HG03039 (cell line): ENCODE measurements around the gene PTPN20.

ENCODE experiments used
- ATAC-seq: cut with Tn5 transposase; IDR thresholded peaks from one replicate; pipeline ENCODE4 v1.9.1; 2021; ENCODE audit warnings: mild to moderate bottlenecking, moderate library complexity; ENCODE audit not compliant: unreplicated experiment

The PTPN20 gene

DNA sequence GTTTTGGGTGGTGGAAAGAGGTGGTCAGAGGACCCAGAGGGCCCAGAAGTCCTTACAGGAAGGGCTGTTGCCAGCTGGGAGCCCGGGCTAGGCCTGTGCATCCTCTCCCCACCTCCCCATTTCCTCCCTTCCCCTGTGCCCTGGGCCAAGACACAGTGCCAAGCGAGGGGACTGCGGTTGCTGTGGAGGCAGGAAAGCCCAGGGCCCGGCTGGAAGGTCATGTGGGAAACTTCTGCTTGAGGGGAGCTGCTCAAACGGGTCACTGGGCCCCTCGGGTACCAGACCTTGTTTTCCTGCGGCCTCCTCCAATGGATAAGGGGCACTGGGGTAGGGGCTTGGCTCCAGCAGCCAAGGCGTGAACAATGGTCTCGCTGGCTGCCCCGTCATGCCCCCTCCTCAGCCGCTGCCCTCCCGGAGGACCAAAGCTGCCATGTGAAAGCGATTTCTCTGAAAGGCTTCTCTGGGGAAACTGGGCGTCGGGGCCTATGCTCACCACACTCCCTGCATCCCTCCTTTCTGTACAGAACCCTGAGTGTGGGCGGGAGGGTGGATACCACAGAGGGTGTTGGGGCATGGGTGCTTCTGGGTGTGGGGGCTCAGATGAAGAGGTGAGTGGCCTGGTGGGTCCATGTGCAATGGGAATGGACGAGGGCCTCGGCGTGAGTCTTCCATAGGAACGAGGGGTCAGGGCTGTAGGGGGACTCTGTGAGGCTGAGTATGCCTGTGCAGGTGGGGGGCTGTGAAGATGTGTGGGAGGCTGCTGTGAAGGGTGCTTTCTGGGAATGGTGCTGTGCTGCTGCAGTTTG, 135.3 kb downstream of the PTPN20 start:
- ATAC-seq, result no peak

DNA sequence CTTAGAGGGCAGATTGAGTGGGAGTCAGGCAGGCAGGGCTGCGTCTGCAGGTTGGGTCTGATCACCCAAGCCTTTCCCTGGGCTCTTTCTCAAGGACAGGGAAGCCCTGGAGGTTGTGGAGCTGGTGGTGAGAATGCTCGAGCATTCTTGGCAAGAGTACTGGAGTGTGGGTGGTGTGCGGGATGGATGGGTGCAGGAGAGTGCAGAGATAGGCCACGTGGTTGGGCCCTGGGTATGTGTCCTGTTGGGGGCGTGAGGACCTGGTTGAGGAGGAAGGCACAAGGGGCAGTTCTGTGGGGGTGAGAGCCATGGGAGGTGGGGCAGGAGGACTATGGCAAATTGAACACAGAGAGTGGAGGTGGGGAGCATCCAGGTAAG, 135.9 kb downstream of the PTPN20 start:
- ATAC-seq, result no peak

DNA sequence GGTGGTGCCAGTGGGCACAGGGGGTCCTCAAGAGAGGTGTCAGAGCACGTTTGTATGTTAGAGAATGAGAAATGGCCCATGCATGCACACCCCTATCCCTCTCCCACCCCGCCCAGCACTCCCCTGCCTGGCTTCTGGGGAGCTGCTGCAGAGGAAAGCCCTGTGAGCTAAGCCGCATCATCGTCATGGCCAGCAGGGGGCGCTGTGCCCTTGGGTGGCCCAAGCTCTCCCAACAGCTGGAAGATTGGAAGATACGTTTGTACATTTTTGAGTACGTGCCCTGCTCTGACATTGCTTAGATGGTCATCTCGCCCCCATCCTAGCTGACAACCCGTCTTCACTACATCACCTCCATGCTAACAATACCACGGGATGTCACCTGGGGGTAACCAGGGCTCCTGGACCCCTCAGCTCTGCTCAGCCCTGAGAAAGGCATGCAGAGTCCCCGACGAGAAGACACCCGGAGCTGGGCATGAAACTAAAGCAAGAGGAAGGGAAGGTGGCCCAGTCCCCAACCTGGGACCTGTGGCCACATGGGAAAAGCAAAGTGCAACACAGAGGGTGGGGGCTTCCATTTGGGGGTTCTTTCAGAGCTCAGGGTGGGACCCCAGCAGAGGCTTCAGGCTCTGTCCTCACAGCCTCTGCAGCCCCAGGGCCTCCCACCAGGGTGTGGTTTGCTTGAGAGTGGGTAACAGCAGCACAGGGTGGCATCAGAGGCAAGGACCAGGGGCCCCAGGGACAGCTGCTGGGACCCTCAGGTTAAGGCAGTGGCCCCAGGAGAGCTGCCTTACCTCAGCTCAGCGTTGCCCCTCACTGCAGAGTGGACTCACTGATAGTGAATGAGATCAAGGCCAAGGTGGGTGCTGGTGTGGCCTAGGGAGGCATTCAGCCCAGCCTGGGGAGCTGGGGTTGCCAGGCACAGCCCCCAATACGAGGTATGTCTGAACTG, 136.6 kb downstream of the PTPN20 start:
- no peak for ATAC-seq

DNA sequence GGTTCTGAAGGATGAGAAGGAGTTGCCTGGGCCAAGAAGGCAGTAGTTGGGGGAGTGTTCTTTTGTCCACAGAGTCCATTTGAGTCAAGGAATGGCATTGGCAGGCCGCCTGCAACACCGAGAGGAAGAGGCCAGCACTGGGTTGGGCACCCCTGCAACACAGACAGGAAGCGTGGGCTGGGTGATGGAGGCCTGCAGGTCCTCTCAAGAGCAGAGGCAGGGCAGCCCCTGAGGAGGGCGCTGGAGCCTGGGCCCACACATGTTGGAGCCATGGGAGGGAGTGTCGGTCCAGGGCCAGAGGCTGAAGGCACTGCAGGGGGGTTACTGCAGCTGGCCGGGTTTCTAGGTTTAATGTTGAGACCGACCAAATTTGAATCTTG, 137.3 kb downstream of the PTPN20 start:
- ATAC-seq, result no peak

DNA sequence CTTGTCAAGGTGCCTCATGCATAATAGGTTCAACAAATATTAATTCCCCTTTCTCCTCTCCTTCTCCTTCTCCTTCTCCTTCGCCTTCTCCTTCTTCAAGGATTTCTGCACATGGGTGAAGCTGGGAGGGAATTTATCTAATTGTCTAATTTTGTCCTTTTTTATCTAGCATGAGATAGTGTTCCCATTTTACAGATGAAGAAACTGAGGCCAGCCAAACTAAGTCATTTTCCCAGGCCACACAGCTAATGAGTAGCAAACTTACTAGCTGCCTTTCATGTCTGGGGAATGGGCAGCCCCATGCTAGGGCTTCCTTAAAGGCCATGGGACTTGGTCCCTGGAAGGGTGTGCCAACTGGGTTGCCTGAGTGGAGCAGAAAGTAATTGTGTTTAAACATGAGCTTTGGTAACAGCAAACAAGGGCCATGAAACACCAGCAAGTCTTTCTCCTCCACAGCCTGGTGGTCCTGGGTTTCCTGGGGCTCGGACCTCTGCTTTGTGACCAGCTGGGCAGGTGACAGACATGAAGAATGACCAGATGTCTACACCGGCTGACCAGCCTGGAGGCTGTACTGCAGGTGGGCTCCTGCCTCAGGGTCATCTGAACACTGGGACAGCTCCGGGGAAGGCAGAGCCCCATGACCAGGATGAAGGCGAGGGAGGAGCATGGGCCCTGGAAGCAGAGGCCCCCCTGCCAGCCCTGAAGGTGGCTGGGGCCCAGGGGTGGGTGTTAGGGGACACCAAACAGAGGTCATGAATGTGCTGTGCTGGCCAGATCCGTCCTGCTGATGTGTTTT, 138.0 kb downstream of the PTPN20 start:
- ATAC-seq, result no peak

DNA sequence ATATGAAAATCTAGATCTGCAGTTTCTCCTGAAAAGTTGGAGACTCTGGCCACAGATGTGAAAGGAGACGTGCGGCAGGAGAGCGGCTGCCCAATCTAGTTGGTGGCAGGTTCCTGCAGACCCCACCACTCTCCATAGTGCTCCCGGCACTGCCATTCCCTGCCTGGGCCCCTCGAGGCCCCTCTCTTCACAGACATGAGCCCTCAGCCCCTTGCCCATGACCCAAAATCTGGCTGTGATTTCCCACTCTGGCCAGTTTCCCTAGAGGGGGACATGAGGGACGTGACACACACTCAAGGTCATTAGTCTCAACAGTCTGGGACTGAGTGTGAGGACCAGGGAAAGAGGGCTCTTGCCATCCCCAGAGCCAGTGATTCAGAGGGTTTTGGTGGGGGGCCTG, 138.7 kb downstream of the PTPN20 start:
- no peak for ATAC-seq

DNA sequence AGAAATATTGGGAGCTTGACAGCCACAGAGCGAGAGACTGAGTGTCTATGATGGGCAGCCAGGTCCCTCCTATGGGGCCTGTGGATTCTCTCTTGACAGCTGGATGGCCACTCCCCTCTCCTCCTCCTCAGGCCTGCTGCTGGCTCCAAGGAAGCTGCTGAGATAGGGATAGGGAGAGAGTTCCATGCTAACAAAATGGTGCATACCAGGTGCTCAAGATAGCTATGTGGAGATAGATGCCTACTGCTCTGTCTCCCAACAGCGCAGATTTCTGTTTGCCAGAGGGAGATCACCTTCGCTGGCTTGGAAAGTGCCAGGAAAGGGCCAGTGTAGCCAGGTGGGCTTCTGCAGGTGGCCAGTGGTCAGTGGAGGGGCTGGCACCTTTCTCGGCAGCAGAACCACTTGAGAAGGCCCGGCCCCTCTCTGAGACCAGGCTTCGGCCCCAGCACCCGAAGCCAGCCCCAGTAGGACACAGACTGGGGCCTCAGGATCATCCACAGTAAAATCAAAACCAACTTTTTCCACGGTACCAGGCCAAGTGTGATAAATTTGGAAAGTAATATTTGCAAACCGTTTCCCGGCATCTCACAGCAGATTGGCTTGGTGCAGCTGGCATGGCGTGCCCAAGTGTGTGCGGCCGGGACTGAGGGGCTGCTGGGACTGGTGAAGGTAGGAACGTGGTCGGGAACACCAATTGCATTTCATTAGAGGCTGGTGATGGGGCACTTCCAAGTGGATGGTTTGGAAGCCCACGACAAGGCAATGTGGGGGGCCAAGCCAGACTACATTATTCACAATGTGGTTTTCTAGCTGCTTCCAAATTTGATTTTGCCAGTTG, 139.6 kb downstream of the PTPN20 start:
- ATAC-seq, result no peak

DNA sequence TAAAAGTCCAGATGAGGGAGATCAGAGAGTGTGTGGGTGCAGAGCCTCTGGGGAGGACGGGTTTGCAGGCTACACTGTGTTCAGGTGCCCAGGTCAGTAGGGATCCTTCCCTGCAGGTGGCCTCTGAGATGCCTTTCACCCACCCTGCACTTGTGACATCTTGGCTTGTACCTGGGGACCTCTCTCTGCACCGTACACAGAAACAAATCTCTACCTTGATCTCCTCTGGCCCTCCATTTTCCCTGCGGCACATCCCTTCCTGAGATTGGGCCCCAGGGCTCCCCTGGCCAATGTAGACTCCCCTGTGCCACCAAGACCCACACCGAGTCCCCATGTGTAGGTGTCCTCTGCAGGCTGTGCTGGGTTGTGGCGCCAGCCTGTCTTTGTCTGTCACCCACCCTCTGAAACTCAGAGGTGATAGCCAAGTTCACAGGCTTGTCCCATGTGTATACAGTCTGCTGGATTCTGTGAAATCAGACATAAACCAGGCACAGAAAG, 140.6 kb downstream of the PTPN20 start:
- ATAC-seq, result no peak
